Middle frontal gyrus (tissue), 1 donor: ENCODE data around the gene KCNH4.
"Not testable (repeated sequence)": the region's sequence is repeated elsewhere in the genome, so short reads cannot be mapped to it uniquely, and the experiment has no call there.

Experiments
- DNase-seq: peaks from one replicate; pipeline ENCODE4 v3.0.0-alpha.2; 2015; ENCODE audit warnings: low spot score; ENCODE audit errors: extremely low spot score

KCNH4 gene

DNA sequence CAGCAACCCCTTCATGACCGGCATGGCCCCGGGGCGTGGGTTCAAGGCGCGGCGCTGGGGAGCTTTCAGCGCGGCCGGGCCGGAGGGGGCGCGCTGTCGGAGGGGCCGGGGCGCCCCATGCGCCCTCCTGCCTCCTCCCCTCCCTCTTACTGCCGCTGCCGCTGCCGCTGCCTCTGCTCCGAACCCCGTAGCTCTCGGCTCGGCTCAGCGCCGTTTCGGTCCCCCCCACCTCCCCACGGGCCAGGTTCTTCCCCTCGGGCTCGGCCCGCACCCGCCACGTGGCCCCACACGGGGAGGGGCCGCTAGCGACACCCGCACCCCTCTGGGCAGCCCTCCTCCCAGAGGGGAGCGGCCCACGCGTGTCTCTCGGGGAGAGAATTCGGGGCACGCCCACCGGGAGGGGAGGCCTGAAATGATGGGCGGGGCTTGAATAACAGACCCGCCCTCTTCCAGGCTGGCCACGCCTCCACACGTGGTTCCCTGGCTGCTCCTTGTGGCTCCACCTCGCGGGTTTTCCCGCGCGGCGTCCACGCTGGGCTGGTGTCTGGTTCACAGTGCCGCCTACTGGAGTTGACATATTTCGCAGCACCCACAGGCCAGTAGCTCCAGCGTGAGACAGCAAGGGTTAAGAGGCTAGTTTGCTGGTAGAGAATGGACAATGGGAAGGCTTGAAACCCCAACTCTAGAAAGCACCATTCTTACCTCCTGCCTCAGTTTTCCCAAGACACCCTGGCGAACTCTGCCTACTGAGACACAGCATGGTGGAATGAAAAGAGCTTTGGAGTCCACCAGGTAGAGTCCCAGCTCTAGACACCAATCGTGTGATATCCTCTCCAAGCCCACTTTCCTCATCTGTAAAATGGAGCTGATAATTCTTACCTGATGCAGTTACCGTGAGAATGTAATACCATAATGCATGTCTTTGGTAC, at the start of gene KCNH4:
Gene KCNH4 (minus strand): TSS at position 221 of the 929 bp plus-strand sequence. CDS start 197 bp downstream, at position 24.
- peak; percentile 77 for DNase-seq

DNA sequence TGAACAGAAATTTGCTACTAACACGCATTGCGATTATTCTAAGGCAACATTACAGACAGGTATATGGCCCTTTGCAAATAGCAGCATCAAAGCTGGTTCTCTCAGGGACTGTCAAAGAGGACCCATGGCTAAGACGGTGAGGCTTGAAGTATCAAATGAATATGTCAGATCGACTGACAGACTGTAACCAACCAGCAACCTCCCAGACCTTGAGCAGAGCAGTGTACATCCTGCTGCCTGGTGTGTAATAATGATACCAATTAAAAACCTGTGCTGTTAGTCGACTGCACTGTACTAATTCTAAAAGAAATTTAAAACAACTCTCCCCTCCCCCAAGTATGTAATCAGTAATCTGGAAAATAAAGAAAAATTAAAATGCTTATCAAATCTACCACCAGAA, 49.3 kb upstream of the KCNH4 start:
- DNase-seq: no peak

GRCh38 chr17:42227849-42228700, 47.1 kb upstream of the KCNH4 start:
- DNase-seq: no peak

- no peak for DNase-seq
These were observed 44.7 kb upstream of the KCNH4 start for GRCh38 chr17:42225646-42226045.

DNA sequence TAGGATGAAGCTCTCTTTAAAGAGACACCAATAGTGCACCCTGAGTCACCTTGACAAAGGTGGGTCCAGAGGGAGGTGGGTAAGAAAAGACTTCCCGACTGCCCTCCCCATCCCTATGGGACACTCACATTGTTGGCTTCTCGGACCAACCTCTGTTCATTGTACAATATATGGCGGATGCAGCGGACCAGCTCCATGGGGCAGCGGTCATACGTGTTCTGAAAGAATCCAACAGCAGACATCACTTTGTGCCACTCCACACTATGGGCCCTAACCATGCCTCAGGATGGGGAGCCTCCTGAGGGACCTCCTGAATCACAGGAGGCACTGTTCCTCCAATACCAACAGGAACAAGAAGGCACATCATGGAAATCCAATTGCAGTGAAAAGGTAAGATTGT, 43.7 kb upstream of the KCNH4 start:
- no peak for DNase-seq

GRCh38 chr17:42221886-42222745, 41.2 kb upstream of the KCNH4 start:
- DNase-seq: no peak

DNA sequence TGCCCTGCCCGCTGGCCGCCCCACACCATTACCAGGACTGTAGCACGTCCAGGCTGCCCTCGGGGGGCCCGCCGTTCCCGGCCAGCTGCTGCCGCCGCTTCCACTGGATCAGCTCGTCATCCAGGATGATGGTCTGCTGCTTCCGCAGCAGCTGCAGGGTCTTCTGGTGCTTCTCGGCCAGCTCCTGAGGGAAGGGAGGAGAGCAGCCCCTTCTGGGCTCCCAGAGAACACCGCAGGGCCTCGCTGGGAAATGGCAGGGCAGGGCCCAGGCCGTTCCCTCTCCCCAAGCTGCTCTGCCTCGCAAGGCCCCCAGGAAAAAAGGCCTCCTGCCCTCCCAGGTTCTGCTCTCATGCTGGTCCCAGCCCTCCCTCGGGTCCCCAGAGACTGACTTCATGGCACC, 38.3 kb upstream of the KCNH4 start:
- DNase-seq: not testable (repeated sequence)

- DNase-seq: no peak
These were observed 33.2 kb upstream of the KCNH4 start for GRCh38 chr17:42214156-42214555.

DNA sequence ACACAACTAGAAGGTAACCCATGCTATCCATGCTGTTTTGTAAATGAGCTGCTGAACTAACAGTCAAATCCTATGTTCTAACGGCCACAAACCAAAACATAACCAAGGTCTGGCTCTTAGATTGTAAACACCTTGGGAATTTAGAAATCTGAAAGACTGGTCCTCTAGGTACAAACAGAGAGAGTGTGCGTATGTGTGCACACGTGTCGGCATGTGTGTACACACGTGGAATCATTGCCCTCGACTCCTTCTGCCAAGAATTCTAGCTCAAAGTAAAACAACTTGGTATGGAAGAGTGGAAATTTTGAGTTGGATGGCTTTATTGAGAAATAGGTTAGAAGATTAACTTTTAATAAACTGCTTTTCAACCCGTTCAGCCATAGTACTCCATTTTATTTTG, 31.4 kb upstream of the KCNH4 start:
- no peak for DNase-seq

DNA sequence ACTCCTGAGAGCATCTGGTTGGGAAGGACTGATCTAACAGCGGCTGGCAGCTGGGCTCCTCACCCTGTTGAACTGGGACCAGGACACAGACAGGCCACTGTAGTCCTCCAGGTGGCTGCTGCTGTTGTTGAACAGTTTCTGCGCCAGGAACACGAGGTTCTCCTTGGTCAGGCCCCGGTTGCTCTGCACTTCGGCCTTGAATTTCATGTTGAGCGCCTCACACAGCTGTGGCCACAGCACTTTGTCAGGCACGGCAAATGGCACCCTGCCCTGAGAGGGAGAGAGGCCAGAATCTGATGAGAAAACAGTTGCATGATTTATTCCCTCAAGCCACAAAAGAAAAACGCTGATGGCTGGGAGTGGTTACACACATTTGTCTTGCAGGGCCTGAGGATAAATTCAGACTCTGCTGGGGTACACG, 31.0 kb upstream of the KCNH4 start:
- peak; percentile 40 for DNase-seq

DNA sequence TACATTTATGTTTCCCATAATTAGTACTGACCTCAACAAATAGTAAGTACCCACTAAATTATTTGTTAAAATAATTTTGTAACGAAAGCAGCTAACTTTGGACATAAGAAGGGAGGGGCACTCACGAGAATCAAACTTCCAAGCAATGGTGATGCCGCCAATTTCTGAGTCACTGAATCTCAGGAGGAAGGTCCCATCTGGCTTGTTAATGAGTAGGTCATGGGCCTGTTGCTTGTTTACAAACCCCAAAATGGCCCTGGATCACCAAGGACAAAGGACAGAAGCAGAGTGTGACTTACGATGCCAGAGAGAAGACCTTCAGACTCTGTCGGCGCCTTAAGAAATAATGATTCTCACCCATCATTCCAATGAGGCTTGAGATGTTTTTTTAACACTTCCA, 29.1 kb upstream of the KCNH4 start:
- DNase-seq: no peak

- not testable (repeated sequence) for DNase-seq
These were observed 25.2 kb upstream of the KCNH4 start for GRCh38 chr17:42206153-42206612.

GRCh38 chr17:42203354-42203753, 22.4 kb upstream of the KCNH4 start:
- DNase-seq: no peak

GRCh38 chr17:42202696-42203095, 21.8 kb upstream of the KCNH4 start:
- no peak for DNase-seq

- no peak for DNase-seq
These were observed 21.2 kb upstream of the KCNH4 start for GRCh38 chr17:42202159-42202558.

GRCh38 chr17:42201458-42201772, 20.5 kb upstream of the KCNH4 start:
- DNase-seq: no peak

DNA sequence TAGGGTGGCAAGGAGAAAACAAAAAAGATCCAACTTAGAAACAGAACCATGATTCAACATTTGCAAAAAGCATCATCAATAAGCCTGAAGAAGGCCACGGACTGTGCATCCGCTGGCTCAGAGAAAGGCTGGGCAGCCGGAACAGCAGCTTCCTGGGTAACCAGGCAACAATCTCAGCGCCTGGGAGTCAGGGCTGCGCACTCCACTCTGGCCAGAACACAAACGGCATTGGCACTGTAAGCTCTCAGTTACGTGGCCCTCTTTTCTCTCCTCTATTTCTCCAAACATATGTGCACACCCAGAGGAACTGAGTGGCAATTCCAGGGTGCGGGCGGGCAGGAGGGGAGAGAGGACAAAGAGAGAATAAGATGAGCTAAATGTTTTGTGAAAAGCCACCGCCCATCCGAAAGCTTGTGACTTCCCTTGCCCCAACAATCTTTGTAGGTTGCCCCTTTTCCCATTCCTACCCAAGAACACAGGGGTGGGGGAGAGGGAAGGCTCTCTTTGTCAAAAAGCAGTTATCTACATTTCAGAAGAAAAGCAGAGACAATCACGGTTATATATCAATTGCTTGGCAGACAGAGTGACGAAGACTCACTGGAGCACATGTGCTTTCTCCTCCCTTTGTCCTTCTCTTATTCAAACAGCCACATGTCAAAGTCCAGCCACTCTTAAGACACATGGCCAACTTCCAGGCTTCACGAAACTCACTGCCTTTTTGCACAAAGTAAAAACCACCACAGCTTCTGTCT, 19.9 kb upstream of the KCNH4 start:
- DNase-seq: peak; percentile 51

DNA sequence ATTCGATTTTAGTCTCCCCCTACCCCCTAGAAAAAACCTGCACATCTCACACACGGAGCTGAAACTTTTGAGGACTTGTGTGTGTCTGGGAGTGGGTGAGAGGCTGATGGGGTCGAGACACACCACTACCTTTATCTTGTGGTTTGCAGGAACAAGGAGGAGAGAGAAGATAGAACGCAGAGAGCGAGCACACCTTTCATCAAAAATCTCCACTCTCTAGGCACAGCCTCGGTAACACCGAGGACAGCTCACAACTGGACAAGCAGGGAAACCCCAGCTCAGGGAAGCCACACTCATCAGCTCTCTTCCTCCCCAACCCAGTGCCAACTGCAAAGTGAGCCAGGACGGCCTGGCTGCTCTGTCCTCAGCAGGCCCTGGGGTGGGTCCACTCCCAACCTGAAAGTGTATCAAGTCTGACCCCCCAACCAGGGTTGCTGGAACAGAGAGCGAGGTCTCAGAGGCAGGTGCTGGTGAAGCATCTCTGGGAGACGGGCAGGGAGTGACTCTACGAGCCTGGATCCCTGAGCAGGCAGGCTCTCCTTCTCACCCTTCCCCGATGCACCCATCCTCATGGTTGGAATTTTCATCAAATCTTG, 18.6 kb upstream of the KCNH4 start:
- no peak for DNase-seq

DNA sequence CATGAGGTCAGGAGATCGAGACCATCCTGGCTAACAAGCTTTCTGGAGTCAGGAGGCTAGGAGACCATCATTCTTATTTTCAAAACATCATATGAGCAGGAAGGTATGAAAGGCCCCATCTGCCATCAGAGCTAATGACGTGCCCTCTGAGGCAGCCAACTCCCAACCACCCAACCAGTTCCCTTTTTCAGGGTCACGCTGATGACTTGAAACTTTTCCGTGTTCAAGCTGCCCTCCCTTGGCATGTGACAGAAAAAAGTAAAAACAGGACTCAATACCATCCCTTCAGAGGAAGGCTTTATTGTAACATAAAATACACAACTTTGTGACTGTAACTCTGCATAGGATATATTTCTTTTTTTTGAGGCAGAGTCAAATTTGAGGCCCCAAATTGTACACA, 18.0 kb upstream of the KCNH4 start:
- DNase-seq: no peak

GRCh38 chr17:42197564-42198156, 16.7 kb upstream of the KCNH4 start:
- no peak for DNase-seq
